ENCODE measurements around the gene CBX2.

CBX2 gene

GRCh38 chr17:79811868-79812352, 34.0 kb downstream of the CBX2 start:
- TF ChIP-seq CTCF (IDR thresholded peaks at IDR 0.05; ENCODE audit: low read length, missing control alignments): no peak
- DNase-seq (ENCODE audit: low read depth): no peak
- H3K4me3 ChIP-seq (replicated peaks; ENCODE audit: low read depth, low read length): no peak overlapping the region

DNA sequence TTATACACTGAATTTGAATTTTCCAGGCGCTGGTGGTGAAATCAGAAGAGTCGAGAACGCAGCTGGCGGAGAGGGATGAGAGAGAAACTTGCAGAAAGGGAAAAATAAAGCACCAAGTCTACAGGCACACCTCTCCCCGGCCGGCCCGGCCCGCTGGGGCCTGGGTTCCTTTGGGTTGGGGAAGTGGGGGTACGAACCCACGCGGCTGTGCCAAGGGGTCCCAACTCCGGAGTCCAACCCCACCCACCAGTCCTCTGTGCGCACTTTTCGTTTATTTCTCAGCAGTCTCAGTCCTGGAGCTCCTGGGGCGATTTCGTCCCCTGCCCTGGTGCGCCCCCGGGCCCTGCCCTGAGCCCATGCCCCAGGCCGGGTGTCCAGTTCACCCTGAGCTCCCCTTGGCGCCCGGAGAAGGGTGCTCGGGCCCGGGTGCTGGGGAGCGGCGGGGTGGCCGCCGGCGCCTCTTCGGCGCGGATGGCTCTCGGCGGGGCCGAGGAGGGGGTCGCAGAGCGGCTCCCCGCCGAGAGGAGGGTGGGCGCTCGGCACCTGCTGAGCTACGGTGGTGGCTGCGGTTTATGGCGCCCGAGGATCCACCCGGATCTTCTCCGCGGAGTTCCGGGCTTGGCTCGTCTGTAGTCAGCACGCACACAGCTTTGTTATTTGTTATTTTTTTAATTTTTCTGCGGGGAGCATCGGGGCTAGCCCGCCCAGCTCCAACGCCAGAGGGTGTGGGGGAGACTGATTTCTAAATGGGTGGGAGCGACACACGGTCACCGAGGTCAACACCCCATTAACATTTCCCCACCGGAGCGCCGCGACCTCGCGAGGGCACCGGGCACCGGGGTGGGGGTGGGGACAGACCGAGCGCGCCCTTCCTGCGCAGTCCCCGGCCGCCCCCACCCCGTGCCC, 34.7 kb downstream of the CBX2 start:
- H3K4me3 ChIP-seq (replicated peaks; ENCODE audit: low read depth, low read length): peak overlapping the region; percentile 30
- no peak for TF ChIP-seq CTCF (IDR thresholded peaks at IDR 0.05; ENCODE audit: low read length, missing control alignments)
- no peak for DNase-seq (ENCODE audit: low read depth)

DNA sequence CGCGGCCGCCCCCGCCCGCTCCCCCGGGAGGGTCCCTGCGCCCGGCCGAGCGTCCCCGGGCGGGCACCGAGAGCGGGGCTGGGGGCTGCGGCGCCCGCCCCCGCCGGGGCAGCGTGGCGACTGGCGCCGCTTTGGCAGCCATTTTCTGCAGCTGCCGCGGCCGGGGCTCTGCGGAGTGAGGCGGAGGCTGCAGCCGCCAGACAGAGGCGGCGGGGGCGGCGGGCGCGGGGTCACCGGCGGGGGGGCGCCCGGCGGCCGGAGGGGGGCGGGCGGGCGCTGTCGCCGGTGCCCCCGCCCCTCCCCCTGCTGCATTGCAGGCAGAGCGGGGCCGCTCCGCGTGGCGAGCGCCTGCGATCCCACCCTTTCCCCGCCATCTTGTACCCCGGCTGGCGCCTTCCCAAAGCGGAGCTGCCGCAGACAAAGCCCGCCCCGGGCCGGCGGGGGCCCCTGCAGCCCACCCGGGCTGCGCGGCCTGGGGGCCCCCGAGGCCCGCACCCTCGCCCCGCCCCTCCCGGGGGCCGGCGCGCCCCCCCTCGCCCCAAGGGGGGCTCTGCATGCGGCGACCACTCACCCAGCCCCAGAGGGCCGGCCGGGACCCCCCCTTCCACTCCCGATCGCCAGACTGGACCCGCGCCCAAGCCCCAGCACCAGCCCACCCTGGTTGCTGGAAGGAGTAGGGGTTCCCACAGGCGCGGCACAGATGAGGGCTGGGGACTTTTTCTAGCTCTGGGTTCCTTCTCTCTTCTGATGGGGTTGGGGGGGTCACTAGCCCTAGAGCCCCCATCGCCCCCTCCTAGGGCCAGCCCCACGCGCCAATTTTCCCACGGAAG, 35.6 kb downstream of the CBX2 start:
- no peak for DNase-seq (ENCODE audit: low read depth)
- H3K4me3 ChIP-seq (replicated peaks; ENCODE audit: low read depth, low read length): no peak overlapping the region
- no peak for TF ChIP-seq CTCF (IDR thresholded peaks at IDR 0.05; ENCODE audit: low read length, missing control alignments)

DNA sequence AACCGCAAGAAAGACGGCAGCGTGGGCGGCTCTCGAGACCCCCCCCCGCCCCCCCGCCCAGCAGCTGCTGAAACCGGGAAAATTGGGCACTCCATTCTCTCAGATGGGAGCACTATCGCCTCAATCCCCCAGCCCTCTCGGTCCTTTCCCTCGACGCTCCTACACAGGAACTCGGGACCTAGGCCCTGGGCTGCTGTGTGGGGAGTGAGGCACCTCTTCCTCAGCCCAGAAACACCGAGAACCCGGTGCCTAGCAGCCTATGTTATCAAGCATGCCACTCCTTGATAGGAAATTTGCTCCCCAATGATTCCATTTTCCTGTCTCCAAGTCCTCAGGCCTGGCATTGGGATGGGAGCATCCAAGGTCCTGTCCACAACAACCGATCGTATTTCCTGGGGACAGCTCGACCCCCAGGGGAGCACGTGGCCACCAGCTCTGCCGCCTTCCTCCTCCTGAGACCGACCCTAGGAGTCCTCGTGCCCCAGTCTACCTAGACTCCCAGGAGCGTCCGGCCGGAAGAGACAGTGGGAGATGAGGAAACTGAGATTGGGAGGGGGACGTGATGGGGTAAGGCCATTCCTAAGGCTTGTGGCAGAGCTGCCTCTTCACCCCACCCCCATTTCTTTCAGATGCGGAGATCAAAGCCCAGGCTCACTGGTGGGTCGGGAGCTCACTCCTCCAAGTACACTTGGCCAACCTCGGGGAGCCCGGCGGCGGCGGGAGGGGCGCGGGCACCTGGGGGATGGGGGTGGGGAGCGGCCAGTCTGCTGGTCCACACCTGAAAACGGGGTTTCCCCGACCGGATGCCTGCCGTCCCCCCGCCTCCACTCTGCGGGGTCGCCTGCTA, 36.4 kb downstream of the CBX2 start:
- no peak for DNase-seq (ENCODE audit: low read depth)
- TF ChIP-seq CTCF (IDR thresholded peaks at IDR 0.05; ENCODE audit: low read length, missing control alignments): no peak
- no peak overlapping the region for H3K4me3 ChIP-seq (replicated peaks; ENCODE audit: low read depth, low read length)

DNA sequence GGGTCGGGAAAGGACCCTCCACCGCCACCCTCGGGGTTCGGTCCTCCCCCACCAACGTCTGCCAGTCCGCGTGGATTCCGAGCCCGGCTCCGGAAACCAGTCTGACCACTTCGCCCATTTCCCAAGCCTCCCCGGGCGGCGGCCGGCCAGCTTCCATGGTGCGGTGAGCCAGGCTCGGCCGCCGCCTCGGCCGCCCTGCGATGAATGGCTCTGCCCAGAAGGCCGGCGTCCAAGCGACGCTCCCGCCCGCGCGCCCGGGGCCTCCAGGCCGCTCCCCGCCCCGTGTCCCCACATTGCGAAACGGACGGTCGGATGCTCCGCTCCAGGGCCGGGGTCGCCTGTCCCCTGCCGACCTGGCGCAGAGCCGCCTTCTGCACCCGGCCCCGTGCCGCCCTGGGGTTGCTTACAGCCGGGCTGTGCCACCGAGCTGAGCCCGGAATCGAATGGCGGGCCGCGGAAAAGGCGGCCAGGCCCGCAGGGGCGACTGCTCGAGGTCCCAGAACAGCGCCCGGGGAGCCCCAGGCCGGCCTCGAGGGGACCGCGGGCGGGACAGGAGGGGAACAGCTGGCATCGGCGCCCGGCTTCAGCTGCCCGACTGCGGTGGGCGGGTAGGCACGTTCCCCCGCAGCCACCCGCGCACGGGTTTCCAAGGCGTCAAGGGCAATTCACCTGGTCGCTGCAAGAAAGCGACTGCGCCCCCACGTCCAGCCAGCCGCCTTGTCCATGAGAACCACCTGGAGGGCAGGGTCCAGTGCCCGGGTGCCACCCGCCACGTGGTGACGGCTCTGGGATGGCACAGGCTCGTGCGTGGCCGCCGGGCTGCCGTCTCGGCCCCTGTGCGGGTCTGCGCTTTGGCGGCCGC, 37.3 kb downstream of the CBX2 start:
- H3K4me3 ChIP-seq (replicated peaks; ENCODE audit: low read depth, low read length): no peak overlapping the region
- DNase-seq (ENCODE audit: low read depth): peak; percentile 32

More for the DNA sequence above, 37.3 kb downstream of the CBX2 start:
- no peak for TF ChIP-seq CTCF (IDR thresholded peaks at IDR 0.05; ENCODE audit: low read length, missing control alignments)

Measured in fibroblast of pulmonary artery (primary cell).